Fibroblast of skin of abdomen (primary cell): ENCODE data around the gene PRR29.
"Not testable (repeated sequence)": the region's sequence is repeated elsewhere in the genome, so short reads cannot be mapped to it uniquely, and the experiment has no call there.

Source experiments
- DNase-seq: peaks from one replicate; pipeline ENCODE4 v3.0.0-alpha.2; 2013

The PRR29 gene

DNA sequence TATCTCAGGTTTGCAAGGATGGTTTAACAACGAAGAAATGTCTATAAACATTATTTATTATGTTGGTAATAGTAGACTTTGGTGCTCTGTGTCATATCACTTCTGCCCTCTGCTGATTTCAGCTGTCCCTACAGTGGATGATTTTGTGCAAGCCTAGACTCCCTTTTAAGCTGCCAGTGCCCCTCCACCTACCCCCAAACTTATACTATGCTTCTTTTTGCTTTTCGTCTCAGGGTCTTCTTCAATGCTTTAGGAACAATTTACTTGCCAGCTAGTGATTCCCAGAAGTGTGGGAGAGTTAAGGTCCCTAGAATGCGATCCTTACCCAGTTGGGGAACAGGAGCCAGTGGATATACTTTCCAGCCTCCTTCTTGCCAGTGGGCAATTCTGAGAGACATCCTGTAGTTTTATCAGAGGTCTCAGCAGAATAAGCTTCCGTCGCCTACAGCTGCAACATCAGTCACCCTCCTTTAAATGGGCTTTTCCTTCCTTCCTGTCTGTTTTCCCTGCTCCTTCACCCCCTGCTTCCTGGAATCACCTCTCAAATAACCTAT lies 18.2 kb downstream of the PRR29 start:
- DNase-seq = no peak

- DNase-seq = no peak
These were observed 18.8 kb downstream of the PRR29 start for GRCh38 chr17:64016974-64017373.

- DNase-seq = no peak
These were observed 19.3 kb downstream of the PRR29 start for GRCh38 chr17:64017381-64017980.

GRCh38 chr17:64019551-64019961 lies 21.4 kb downstream of the PRR29 start:
- not testable (repeated sequence) for DNase-seq

- DNase-seq = no peak
These were observed 22.1 kb downstream of the PRR29 start, which contains the start of gene ICAM2 for GRCh38 chr17:64020056-64020766. Gene ICAM2, minus strand, starts transcription at chr17:64020633. Its CDS starts 13,942 bp downstream, at chr17:64006691.

DNA sequence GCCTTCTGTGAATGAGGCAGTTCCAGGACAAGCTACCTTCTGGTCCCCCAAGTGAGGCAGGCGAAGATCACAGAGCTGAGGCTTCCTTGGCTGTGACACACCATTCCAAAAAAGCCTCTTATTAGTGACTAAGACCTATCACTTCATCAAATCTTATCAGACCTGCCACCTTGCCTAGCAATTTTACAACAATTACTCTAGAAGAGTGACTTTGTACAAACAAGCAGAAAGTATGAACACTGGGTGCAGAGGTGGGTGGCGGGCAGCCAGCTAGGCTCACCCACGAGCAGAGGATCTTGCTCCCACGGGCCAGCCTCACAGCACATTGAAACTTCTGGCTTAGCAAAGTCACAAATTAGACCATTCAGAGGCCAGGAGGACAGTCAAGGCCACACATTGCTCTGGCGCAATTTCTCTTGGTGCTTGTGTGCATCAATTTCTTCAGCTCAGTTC lies 24.5 kb downstream of the PRR29 start:
- no peak for DNase-seq

DNA sequence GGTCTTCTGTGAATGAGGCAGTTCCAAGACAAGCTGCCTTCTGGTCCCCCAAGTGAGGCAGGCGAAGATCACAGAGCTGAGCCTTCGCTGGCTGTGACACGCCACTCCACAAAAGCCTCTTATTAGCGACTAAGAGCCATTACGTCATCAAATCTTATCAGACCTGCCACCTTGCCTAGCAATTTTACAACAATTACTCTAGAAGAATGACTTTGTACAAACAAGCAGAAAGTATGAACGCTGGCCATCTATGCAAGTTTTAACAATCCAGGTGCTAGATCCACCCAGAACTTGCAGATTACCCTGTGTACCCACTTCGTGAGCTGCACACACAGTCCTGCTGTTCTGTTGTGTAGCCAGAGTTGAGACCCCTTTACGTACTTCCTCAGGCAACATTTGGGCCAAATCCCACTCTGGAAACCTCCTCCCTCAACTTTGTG lies 26.1 kb downstream of the PRR29 start:
- DNase-seq = no peak

DNA sequence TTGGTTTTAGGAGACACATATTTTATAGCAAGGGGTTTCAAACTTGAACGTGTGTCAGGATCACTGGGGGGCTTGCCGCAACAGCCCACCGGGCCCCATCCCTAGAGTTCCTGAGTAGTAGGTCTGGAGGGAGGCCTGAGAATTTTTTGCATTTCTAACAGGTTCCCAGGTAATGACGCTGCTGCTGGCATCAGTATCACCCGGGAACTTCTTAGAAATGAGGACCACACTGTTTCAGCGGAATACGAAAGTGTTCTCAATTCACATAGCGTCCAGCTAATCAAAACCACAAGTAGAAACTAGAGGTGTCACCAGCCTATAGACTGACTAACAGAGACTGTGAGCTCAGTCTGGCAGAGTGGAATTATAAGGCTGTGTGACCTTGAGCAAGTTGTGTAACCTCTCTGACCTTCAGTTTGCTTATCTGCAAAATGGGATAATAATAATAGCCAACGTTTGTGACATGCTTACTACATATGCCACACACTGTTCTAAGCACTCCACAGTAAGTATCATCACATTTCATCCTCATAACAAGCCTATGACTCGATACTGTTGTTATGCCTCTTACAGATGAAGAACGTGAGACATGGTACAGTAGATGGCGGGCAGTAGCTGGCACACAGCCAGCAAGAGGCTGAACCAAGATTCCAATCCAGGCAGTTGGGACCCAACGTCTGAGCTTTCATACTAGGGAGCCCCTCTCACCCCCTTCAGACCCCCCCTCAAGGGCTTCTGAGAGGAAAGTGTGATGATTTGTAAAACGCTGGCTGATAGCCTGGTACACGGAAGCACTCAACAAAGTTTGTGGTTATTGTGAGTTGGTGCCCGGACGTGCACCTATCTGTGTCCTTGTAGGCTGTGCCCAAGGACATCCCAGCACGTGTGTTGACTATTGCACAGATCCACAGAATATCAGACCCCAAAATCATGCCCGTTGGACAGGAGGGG lies 26.9 kb downstream of the PRR29 start:
- peak; percentile 18 for DNase-seq

GRCh38 chr17:64025732-64026294 lies 27.7 kb downstream of the PRR29 start:
- DNase-seq = peak; percentile 68

- DNase-seq = peak; percentile 55
These were observed 30.8 kb downstream of the PRR29 start for GRCh38 chr17:64028874-64029464.

DNA sequence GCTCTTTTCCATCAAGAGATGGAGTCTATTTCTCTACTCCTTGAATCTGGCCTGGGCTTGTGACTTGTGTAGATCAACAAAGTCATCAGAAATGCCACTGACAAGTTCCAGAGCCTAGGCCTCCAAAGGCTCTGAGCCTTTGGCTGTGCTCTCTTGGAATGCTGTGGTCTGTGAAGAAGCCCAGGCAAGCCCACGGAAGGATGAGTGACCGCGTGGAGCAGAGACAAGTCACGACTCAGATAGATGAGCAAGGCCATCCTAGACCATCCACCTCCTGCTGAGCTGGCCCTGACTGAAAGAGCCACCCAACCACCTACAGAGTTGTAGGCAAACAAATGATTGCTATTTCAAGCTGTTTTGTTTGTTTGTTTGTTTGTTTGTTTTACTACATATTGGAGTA lies 33.9 kb downstream of the PRR29 start:
- DNase-seq = peak; percentile 39

DNA sequence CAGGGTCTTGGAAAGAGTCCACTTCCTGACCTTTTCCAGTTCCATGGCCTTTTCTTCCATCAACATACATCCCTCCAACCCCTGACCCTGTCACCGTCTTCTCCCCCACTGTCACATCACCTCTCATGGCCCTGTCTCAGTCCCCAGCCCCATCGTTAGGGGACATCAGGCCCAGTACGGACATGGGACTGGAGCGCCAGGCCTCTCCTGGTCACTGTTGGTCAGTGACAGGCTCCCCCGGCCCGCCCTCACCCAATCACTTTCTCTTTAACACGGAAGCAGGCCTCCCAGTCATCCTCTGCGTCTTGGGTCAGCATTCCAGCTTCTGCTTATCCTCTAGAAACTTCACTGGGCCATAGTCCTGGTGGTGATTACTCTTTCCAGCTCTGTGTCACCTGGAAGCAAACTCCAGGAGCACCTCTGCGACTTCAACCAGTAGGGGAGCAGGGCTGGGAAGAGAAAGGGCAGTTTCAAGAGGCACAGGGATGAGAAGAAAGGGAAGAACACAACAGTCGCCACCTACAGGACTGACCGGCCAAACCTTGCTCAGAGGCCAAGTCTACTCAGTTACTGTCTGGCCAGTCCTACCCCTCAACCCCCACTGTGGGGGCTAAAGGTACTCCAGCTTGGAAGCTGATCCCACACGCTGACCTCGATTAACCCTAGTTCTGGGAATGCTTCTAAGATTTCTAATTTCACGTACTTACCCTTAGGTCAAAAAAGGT lies 38.2 kb downstream of the PRR29 start:
- DNase-seq = no peak

- no peak for DNase-seq
These were observed 39.0 kb downstream of the PRR29 start for GRCh38 chr17:64037180-64037579.

GRCh38 chr17:64037802-64038201 lies 39.7 kb downstream of the PRR29 start:
- DNase-seq = no peak

DNA sequence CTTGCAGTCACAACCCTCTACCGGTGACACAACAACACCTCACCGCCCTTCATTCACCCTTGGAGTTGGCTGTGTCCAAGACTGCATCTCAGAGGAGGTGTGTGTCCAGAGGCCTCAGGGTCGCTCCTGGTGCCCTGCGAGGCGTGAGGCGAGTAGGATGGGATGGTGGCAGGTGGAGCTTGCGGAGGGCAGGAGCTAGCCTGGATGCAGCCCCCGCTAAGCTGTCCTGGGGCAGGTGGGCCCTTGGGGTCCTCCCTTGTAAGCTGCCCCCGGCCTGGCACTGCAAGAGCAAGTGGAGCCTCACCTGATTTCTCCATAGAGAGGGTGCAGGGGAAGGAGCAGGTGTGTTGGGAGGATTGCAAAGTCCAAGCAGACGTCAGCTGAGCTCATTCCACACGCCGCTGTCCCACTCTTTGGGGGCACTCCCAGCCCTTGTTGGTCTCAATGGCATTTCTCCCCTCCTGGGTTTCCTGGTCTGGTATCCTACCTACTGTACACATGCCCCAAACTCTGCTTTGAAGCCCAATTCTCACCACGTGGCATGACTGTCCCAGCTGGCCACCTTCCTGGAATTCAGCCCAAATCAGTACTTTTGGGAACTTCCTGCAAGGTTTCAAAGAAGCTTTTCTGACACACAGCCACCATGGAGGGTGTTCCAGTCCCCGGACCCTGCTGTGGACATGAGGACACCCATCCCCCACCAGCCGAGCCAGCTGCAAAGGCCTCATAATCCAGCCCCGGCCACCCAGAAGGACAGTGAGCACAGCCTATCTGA lies 40.4 kb downstream of the PRR29 start:
- DNase-seq = no peak

- DNase-seq = no peak
These were observed 40.9 kb downstream of the PRR29 start for GRCh38 chr17:64039106-64039400.

- no peak for DNase-seq
These were observed 42.1 kb downstream of the PRR29 start for GRCh38 chr17:64040206-64040605.

- DNase-seq = no peak
These were observed 43.8 kb downstream of the PRR29 start for GRCh38 chr17:64041912-64042311.

DNA sequence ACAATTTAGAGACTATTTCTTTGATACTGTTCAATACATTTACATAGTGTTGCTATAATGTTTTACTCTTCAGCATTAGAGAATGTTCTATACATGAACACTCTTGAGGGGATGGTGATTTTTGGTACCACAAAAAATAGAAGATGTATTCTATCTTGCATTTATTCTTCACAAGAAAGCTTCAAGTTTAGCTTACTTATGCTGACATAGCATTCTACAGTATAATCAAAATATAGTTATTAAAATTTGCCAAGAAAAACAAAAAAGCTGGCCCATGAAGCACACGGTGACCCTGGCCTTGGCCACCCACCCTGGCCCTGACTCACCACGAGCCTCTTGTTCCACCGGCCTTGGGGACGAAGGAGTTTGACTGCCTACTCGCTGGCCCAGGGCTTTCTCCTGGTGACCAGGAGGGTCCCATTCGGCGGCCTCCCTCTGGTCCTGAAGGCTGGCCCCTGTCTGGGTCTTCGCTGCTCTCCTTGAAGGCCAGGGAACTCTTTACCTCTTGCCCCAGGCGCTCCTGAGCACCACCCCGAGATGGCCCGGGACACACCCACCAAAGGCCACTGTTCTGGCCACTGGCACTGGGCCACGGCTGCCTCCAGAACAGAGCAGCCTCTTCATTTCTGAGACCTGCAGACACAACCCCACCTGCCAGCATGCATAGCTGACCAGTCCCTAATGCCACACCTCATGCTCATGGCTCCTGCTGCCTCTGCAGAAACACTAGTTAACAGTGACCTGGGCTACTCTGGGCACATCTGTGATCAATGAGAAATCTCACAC lies 44.7 kb downstream of the PRR29 start:
- no peak for DNase-seq

GRCh38 chr17:64045176-64045575 lies 47.0 kb downstream of the PRR29 start:
- no peak for DNase-seq
